Fibroblast of gingiva (primary cell): ENCODE results near the gene PDE8A.

Source experiments
- DNase-seq: peaks from one replicate; pipeline ENCODE4 v3.0.0-alpha.2; 2011; ENCODE audit warnings: low read depth

Gene PDE8A

GRCh38 chr15:85088300-85088699 is 106.6 kb downstream of the PDE8A start:
- no peak for DNase-seq

- no peak for DNase-seq
These were observed 108.4 kb downstream of the PDE8A start for GRCh38 chr15:85089929-85090597.

GRCh38 chr15:85091990-85092389 is 110.3 kb downstream of the PDE8A start:
- DNase-seq = no peak

- DNase-seq = no peak
These were observed 113.0 kb downstream of the PDE8A start for GRCh38 chr15:85094685-85095084.

GRCh38 chr15:85095566-85095965 is 113.9 kb downstream of the PDE8A start:
- DNase-seq = no peak

GRCh38 chr15:85097250-85097649 is 115.6 kb downstream of the PDE8A start:
- no peak for DNase-seq

GRCh38 chr15:85097725-85098124 is 116.1 kb downstream of the PDE8A start:
- no peak for DNase-seq

GRCh38 chr15:85099195-85099803 is 117.6 kb downstream of the PDE8A start:
- no peak for DNase-seq

DNA sequence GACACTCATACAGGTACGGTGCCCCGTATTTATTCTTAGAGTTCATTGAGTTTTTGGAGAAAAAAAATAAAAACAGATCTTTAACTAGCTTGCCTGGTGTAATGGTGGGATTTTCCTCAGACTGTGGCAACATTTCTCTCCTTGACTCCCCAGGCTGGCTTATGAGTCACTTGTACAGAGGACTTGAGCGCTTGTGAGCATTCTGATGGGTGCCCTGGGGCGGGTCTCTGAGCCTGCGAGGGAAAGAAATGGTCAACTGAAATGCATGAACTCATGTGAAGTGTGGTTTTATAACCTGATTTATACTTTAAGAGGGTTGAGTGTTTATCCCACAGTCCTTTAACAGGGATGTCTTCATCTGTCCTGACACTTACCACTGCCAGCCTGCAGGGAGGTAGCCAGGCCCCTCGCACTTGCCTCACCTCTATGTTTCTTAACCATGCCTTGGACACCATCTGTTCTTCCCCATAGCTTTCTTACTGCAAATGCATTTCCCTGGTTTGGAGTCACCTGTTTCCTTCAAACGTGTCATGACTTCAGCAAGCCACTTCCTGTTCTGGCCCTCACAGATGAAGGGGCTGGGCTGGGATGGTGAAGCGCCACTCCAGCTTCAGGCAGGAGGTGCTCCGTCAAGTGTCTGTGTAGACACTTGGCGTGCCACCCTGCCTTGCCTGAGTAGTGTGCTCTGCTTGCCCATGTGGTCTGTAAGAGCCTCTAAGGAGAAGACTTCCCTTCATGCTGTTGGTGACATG is 118.7 kb downstream of the PDE8A start:
- no peak for DNase-seq

DNA sequence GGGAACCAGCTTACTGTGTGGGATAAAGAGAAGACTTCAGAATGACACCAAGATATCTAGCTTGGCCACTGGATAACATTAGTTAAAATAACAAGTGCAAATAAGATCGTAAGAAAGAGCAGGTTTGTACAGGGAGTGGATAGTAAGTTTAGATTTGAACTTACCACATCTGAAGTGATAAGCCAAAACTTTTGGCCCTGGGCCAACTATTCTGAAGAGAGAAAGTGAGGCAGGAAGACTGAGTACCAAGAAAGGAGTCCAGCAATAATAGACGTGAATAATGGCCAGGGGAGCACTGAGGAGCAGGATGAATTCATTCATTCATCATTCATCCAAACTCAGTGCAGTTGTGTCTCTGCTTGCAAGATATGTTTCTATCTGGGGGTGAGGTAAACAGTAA is 122.9 kb downstream of the PDE8A start:
- no peak for DNase-seq

DNA sequence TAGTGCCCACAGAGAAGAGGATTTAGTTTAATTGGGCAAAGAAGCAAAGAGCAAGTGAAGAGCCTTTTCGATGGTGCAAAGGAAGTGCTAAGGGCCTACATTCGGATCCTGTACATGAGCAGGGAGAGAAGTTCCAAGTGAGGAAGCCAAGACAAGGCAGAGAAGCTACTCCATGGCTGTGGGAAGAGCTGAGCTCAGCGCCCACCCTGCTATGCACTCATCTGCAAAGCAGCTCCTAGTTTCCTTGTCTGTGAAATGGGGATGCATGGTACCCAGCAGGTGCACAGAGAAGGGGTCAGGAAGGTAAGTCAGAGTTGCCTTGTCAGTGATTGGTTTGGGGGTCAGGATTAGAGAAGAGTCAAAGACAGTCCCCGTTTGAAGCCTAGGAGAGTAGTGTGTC is 126.5 kb downstream of the PDE8A start:
- DNase-seq = no peak

DNA sequence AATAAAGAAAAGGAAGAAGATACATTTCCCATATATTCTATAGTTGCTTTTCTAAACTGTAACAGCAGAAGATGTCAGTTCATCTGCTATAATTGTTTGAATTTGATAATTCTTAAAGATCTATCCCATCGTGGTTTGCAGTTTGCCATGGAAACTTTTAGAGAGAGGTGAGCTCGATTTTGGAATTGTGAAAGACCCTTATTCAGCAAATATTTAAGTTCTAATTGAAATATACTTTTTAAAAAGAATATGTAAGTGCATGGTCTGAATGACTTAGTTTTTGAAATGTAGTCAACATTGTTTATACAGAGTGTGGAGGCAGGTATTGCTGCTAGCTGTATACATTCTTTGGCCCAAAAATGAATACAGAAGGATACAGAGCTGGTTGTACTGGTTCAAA is 127.7 kb downstream of the PDE8A start:
- no peak for DNase-seq

GRCh38 chr15:85112997-85113396 is 131.3 kb downstream of the PDE8A start:
- no peak for DNase-seq

DNA sequence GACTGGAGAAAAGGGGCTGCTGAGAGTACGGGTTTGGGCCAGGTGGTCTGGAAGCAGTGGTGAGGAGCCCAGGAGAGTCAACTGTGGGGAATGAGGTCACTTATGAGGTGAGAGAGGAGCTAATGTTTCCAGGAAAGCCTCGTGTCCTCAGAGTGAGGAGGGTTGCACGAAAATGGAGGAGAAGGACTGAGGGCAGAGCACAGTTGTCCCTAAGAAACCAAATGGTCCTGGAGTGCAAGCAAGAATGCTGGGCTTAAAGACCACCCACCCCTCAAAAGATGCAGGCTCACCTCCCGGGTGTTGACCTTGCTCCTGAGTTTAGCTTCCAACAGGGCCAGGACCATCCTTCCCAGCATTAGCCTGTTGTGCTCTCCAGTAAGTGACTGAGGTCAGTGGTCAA is 133.2 kb downstream of the PDE8A start:
- no peak for DNase-seq

- DNase-seq = no peak
These were observed 134.4 kb downstream of the PDE8A start for GRCh38 chr15:85116066-85116465.

DNA sequence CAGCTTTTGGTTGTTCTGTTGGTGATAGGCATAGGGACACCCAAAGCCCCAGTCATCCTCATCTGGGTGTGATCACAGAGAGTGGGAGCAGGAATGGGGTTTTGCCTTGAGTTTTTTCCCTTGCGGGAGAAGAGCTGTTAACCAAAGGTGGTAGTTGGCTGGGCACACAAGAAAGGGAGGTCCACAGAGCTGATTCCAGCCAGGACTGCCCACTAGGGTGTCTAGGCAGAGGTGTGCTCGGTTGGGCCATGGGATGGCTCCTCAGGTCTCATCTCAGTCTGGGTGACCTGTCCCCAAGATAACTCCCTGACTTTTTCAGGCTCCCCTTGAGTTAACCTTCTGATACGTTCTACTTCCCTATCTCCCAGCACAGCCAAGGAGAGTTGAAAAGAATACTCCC is 134.8 kb downstream of the PDE8A start:
- no peak for DNase-seq

DNA sequence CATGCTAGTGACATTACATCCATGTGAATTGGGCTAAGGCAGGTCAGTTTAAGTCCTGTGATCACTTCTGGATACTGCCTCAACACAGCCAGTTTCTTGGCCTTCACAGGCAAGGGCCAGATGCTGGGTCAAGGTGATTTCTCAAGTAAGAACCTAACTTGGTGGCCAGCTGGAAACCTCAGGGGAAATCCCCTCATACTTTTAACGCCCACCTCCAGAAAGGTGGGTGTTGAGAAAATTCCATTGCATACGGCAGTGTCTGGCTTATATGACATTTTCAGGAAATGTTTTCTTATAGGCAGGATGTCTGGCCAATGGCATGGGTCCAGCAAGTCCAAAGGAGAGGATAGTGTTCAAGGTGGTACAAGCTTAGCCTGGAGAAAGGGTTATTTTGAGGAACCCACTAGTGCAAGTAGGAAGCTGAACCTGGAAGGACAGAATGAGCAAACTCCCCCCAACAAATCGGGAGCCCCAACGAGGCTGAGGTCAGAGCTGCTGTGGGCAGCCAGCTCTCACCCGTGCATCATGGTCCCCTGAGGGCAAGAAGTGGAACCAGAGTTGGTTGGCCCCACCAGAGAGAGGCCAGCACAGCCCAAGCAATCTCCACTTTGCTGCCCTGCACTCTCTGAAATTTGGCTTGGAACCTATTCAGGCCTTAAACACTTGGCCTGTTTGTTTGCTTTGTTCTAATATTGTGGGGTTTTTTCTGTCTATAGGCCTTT is 135.4 kb downstream of the PDE8A start:
- DNase-seq = no peak

GRCh38 chr15:85118173-85118572 is 136.5 kb downstream of the PDE8A start:
- DNase-seq = no peak

DNA sequence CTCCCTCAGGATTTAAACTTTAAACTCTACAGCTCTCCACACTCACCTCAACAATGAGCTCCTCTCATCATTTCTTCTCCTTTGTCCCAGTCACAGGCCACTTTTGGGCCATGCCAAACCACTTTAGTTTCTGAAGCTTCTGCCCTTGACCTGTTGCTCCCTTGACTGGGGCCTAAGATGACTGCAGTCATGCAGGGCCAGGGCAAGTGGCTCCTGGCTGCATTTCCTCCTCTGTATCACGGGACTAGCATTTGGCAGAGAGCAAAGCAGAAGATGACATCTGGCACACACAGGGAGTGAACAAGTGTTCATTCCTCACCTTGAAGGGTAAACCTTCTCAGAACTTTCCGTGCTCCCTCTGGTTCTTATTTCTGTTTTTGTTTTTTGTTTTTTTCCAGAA is 136.9 kb downstream of the PDE8A start:
- no peak for DNase-seq

GRCh38 chr15:85120351-85121113 is 138.9 kb downstream of the PDE8A start:
- DNase-seq = no peak

DNA sequence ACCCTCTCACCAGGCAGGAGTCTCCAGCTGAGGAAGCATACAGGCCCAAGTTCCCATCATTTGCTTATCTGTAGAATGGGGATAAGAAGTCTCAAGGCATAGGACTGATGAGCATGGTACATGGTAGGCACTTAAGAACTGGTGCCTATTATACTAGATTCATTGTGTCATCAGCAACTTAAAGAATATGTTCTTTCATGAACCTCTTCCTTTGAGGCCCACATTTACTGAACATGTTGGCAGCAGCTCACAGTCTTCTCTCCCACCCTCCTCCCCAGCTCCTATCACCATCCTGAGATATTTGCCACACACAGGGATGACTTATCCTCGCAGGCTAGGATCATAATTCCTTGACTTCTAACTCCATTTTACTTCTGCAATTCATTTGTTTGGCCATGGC is 142.5 kb downstream of the PDE8A start:
- DNase-seq = no peak

DNA sequence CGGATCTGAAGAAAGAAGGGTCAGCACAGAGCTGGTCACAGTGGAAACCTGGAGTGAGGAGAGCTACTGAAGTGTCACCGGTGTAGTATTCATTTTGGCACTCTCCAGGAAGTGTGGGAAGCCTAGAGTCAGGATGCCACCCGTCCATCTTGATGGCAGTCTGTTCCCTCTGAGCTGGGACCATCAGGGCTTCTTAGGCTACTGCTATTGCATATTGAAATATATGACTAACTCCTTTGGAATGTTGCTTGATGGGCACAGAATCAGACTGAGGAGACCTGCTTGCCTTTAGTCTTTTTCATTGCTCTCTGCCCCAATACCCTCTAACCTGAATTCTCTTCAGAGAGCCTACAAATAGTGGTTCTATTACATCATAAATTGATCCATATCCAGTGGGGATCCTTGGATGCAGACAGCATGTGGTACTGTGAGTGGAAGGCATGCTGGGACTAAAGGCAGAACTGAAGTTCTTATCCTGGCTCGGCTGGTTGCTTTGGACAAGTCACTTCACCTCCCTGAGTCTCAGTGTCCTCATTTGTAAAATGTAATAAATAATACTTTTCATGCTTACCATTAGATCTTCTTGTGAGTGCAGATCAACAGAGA is 143.5 kb downstream of the PDE8A start:
- DNase-seq = peak; percentile 33
